ENCODE results near the gene OR13C4.

Gene OR13C4

GRCh38 chr9:104503440-104503839, 23.6 kb downstream of the OR13C4 start:
- Mint-ChIP-seq H3K9me3 (no peaks in the 10 kb centered on the region), H3K4me1 (no peaks in the 10 kb centered on the region), H3K36me3 (no peaks in the 10 kb centered on the region), H3K4me3 (no peak overlapping the region), H3K27ac (no peak overlapping the region), H3K27me3 (no peaks in the 10 kb centered on the region)
- CTCF ChIA-PET = no interaction called here
- no peak for DNase-seq

- no peaks in the 10 kb centered on the region for H3K4me1 Mint-ChIP-seq
- DNase-seq = no peak
- no peak overlapping the region for H3K4me3 Mint-ChIP-seq
- H3K27ac Mint-ChIP-seq = no peak overlapping the region
- CTCF ChIA-PET = no interaction called here
- H3K36me3 Mint-ChIP-seq = no peaks in the 10 kb centered on the region
- H3K9me3 Mint-ChIP-seq = peaks cover 6% of the 10 kb centered on the region
- H3K27me3 Mint-ChIP-seq = no peaks in the 10 kb centered on the region
Measured at GRCh38 chr9:104494808-104495207, 32.2 kb downstream of the OR13C4 start.

- H3K27ac Mint-ChIP-seq = no peak overlapping the region
- CTCF ChIA-PET = interaction anchor here (0.8 kb wide), 1 partner anchor 93 kb away, joined by 3 read pairs; no protein-coding TSS in a partner anchor
Measured at GRCh38 chr9:104485014-104485413, 42.0 kb downstream of the OR13C4 start.

GRCh38 chr9:104482921-104483570, 44.0 kb downstream of the OR13C4 start:
- DNase-seq = no peak
- H3K9me3 Mint-ChIP-seq = no peaks in the 10 kb centered on the region
- no peak overlapping the region for H3K27ac Mint-ChIP-seq
- H3K4me3 Mint-ChIP-seq = no peak overlapping the region
- CTCF ChIA-PET = no interaction called here
- no peaks in the 10 kb centered on the region for H3K27me3 Mint-ChIP-seq
- no peaks in the 10 kb centered on the region for H3K36me3 Mint-ChIP-seq
- H3K4me1 Mint-ChIP-seq = no peaks in the 10 kb centered on the region

More at GRCh38 chr9:104485014-104485413, 42.0 kb downstream of the OR13C4 start:
- Mint-ChIP-seq H3K9me3 (no peaks in the 10 kb centered on the region), H3K36me3 (no peaks in the 10 kb centered on the region), H3K4me3 (no peak overlapping the region), H3K4me1 (no peaks in the 10 kb centered on the region), H3K27me3 (no peaks in the 10 kb centered on the region)
- no peak for DNase-seq

Data from activated naive CD4-positive, alpha-beta T cell treated with anti-CD3 and anti-CD28 coated beads, Interleukin-2, amount 10 ng/mL, durations not matched to agents 7 days and 5 days (primary cell).